Ishikawa (cell line): ENCODE measurements around the gene ZCCHC24.

Experiments
- CEBPB ChIP-seq: IDR thresholded peaks from 2 replicates; pipeline ENCODE4 v1.6.1; 2012
- CREB1 ChIP-seq: IDR thresholded peaks from 2 replicates; pipeline ENCODE4 v1.6.1; 2012; ENCODE audit warnings: low read depth
- EGR1 ChIP-seq: IDR thresholded peaks from 2 replicates; pipeline ENCODE4 v1.6.1; 2012
- EP300 ChIP-seq: IDR thresholded peaks from 2 replicates; pipeline ENCODE4 v1.6.1; 2012; ENCODE audit warnings: borderline replicate concordance
- FOXM1 ChIP-seq: IDR thresholded peaks from 2 replicates; pipeline ENCODE4 v1.6.1; 2012; ENCODE audit warnings: low read depth, borderline replicate concordance
- MAX ChIP-seq: IDR thresholded peaks from 2 replicates; pipeline ENCODE4 v1.6.1; 2012
- NFIC ChIP-seq: IDR thresholded peaks from 2 replicates; pipeline ENCODE4 v1.6.1; 2012
- RAD21 ChIP-seq: IDR thresholded peaks from 2 replicates; pipeline ENCODE4 v1.6.1; 2012; ENCODE audit warnings: low read depth
- REST ChIP-seq: IDR thresholded peaks from 2 replicates; pipeline ENCODE4 v1.6.1; 2012; ENCODE audit warnings: low read depth, mild to moderate bottlenecking
- TAF1 ChIP-seq: IDR thresholded peaks from 2 replicates; pipeline ENCODE4 v1.6.1; 2012; ENCODE audit warnings: low read depth, mild to moderate bottlenecking
- TCF12 ChIP-seq: IDR thresholded peaks from 2 replicates; pipeline ENCODE4 v1.6.1; 2012; ENCODE audit warnings: low read depth
- TEAD4 ChIP-seq: IDR thresholded peaks from 2 replicates; pipeline ENCODE4 v1.6.1; 2012
- USF1 ChIP-seq: IDR thresholded peaks from 2 replicates; pipeline ENCODE4 v1.6.1; 2012
- YY1 ChIP-seq: IDR thresholded peaks from 2 replicates; pipeline ENCODE4 v1.6.1; 2012; ENCODE audit warnings: low read depth
- ZBTB7A ChIP-seq: IDR thresholded peaks from 2 replicates; pipeline ENCODE4 v1.6.1; 2012; ENCODE audit warnings: low read depth

ZCCHC24 gene

GRCh38 chr10:79351332-79351731, 94.1 kb downstream of the ZCCHC24 start:
- TF ChIP-seq TCF12 (no peak), CREB1 (no peak), TEAD4 (no peak), EGR1 (no peak), TAF1 (no peak), REST (no peak), RAD21 (no peak), CEBPB (no peak), EP300 (no peak), MAX (no peak), ZBTB7A (no peak), FOXM1 (no peak), NFIC (no peak), YY1 (no peak), USF1 (no peak)

GRCh38 chr10:79350407-79351154, 94.8 kb downstream of the ZCCHC24 start:
- no peak for TF ChIP-seq NFIC
- no peak for TF ChIP-seq TAF1
- TF ChIP-seq CEBPB, result no peak
- no peak for TF ChIP-seq EP300
- TF ChIP-seq MAX, result no peak
- no peak for TF ChIP-seq EGR1
- no peak for TF ChIP-seq FOXM1
- no peak for TF ChIP-seq YY1
- no peak for TF ChIP-seq TEAD4
- no peak for TF ChIP-seq TCF12
- TF ChIP-seq CREB1, result no peak

GRCh38 chr10:79349766-79350406, 95.5 kb downstream of the ZCCHC24 start:
- no peak for TF ChIP-seq RAD21
- no peak for TF ChIP-seq REST
- no peak for TF ChIP-seq MAX
- no peak for TF ChIP-seq EGR1
- TF ChIP-seq TCF12, result no peak
- no peak for TF ChIP-seq TAF1
- no peak for TF ChIP-seq USF1
- no peak for TF ChIP-seq FOXM1
- TF ChIP-seq YY1, result no peak
- no peak for TF ChIP-seq EP300
- no peak for TF ChIP-seq NFIC
- no peak for TF ChIP-seq CREB1
- TF ChIP-seq TEAD4, result no peak
- TF ChIP-seq ZBTB7A, result no peak
- no peak for TF ChIP-seq CEBPB

GRCh38 chr10:79349072-79349491, 96.3 kb downstream of the ZCCHC24 start:
- no peak for TF ChIP-seq EP300
- no peak for TF ChIP-seq ZBTB7A
- no peak for TF ChIP-seq CREB1
- no peak for TF ChIP-seq CEBPB
- TF ChIP-seq USF1, result no peak
- TF ChIP-seq TEAD4, result no peak
- no peak for TF ChIP-seq NFIC
- TF ChIP-seq EGR1, result no peak
- no peak for TF ChIP-seq RAD21
- no peak for TF ChIP-seq MAX
- TF ChIP-seq YY1, result no peak
- no peak for TF ChIP-seq FOXM1
- no peak for TF ChIP-seq REST
- no peak for TF ChIP-seq TAF1
- TF ChIP-seq TCF12, result no peak
